Upper lobe of left lung (tissue), 6 donors: ENCODE measurements around the gene DAD1. TPM values are rescaled to one million over a fixed set of nuclear protein-coding genes. Genes with fewer than 3 reads are reported as not detected.

Experiments used
- ATAC-seq, 2 donors: fragments of 200-7000 bp; cut with Tn5 transposase; one replicate each; pipeline ENCODE4 v1.9.1; 2022; ENCODE audit warnings: mild to moderate bottlenecking in 2 of 2, moderate library complexity in 2 of 2; ENCODE audit not compliant: low FRiP score in 2 of 2
- DNase-seq, 2 donors: peaks; one replicate each; pipeline ENCODE4 v3.0.0-alpha.2; 2019 to 2020
- H3K27ac ChIP-seq, 4 donors: fragments of 200-600 bp; sonication (generic); one replicate each; pipeline ENCODE4 v1.5.1; 2016 to 2019
- H3K27me3 ChIP-seq, 4 donors: fragments of 200-600 bp; sonication (generic); one replicate each; pipeline ENCODE4 v1.5.1; 2017 to 2019
- H3K36me3 ChIP-seq, 4 donors: fragments of 200-600 bp; sonication (generic); one replicate each; pipeline ENCODE4 v1.5.1; 2016 to 2019
- H3K4me1 ChIP-seq, 4 donors: fragments of 200-600 bp; sonication (generic); one replicate each; pipeline ENCODE4 v1.5.1; 2018 to 2019
- H3K4me3 ChIP-seq, 4 donors: fragments of 200-600 bp; sonication (generic); one replicate each; pipeline ENCODE4 v1.5.1; 2017 to 2019; ENCODE audit warnings: mild to moderate bottlenecking in 2 of 4, moderate library complexity in 1 of 4
- H3K9me3 ChIP-seq, 4 donors: fragments of 200-600 bp; sonication (generic); one replicate each; pipeline ENCODE4 v1.5.1; 2018 to 2019
- CTCF ChIP-seq, 6 experiments: fragments of 450-650 bp in 4 of 6; fragments of 200-600 bp in 2 of 6; sonication (generic) in 2 of 6; IDR thresholded peaks; one replicate each; pipeline ENCODE4 v1.5.1; 2016 to 2019; ENCODE audit warnings: antibody characterized with exemption in 6 of 6
- EP300 ChIP-seq, 4 donors: sonication (generic); formaldehyde crosslinking; IDR thresholded peaks; one replicate each; pipeline ENCODE4 v1.5.1; 2017; ENCODE audit warnings: antibody characterized with exemption in 4 of 4, control low read depth in 2 of 4
- POLR2A ChIP-seq, 4 donors: fragments of 450-650 bp; IDR thresholded peaks; one replicate each; pipeline ENCODE4 v1.5.1; 2016 to 2017; ENCODE audit warnings: antibody characterized with exemption in 4 of 4, mild to moderate bottlenecking in 2 of 4
- POLR2AphosphoS5 ChIP-seq, 2 donors: sonication (generic); formaldehyde crosslinking; IDR thresholded peaks; one replicate each; pipeline ENCODE4 v1.5.1; 2017; ENCODE audit warnings: antibody characterized with exemption in 2 of 2
- WGBS, 2 donors: methylation state at CpG; one replicate each; pipeline ENCODE4 v1.1.5; 2017 to 2018; 5-methylcytosine and 5-hydroxymethylcytosine counted together
- total RNA-seq, 6 donors: library from RNA; depleted of rRNA in 4 of 6; stranded (reverse); fragments of >200 nt in 4 of 6; gene quantifications; one replicate each; pipeline versions ENCODE4 v1.1.0 to v1.2.1, GENCODE V29; 2016 to 2021
- donor health status: DM: no; HTN: no; CAD: no; lungs with moderate emphysema.
- donor health status: DM: no; HTN: yes; CAD: no; lungs with severe emphysema.

The DAD1 gene
- total RNA-seq, 6 donors from 2014 or later: 8.4 to 188 (median 134) TPM

GRCh38 chr14:22570132-22570949 lies 18.7 kb downstream of the DAD1 start:
- peak overlapping the region in 2 of 4 donors; percentile 12 to 58 for H3K27ac ChIP-seq
- DNase-seq: peak in 1 of 2 donors; percentile 76
- 21 to 28% methylated on average over 8 of the region's 8 CpGs for WGBS, 2 donors
- no peaks in the 10 kb centered on the region for H3K27me3 ChIP-seq
- H3K9me3 ChIP-seq: no peaks in the 10 kb centered on the region
- no peak overlapping the region for H3K4me3 ChIP-seq
- TF ChIP-seq POLR2A (IDR thresholded peaks at IDR 0.05) (no peak), CTCF (IDR thresholded peaks at IDR 0.05) (peak; percentile 64 to 96 (median 85)), POLR2AphosphoS5 (IDR thresholded peaks at IDR 0.05) (no peak), EP300 (IDR thresholded peaks at IDR 0.05) (no peak)
- peak; percentile 87 to 90 for ATAC-seq
- H3K36me3 ChIP-seq: peaks cover 2 to 78% (median 16%) of the 10 kb centered on the region in 4 donors
- H3K4me1 ChIP-seq: peaks cover 7 to 21% (median 15%) of the 10 kb centered on the region in 4 donors

- TF ChIP-seq CTCF (IDR thresholded peaks at IDR 0.05) (no peak), POLR2A (IDR thresholded peaks at IDR 0.05) (no peak), POLR2AphosphoS5 (IDR thresholded peaks at IDR 0.05) (no peak), EP300 (IDR thresholded peaks at IDR 0.05) (no peak)
Observed at GRCh38 chr14:22569737-22570131, 19.3 kb downstream of the DAD1 start.

GRCh38 chr14:22569106-22569736 lies 19.8 kb downstream of the DAD1 start:
- no peak for ATAC-seq
- 81 to 86% methylated on average over 6 of the region's 6 CpGs for WGBS, 2 donors
- TF ChIP-seq POLR2AphosphoS5 (IDR thresholded peaks at IDR 0.05): no peak
- no peak for TF ChIP-seq CTCF (IDR thresholded peaks at IDR 0.05)
- no peak for TF ChIP-seq POLR2A (IDR thresholded peaks at IDR 0.05)

More at GRCh38 chr14:22569737-22570131, 19.3 kb downstream of the DAD1 start:
- Histone ChIP-seq H3K27ac (peak overlapping the region in 2 of 4 donors; percentile 22 to 41), H3K9me3 (no peaks in the 10 kb centered on the region), H3K27me3 (no peaks in the 10 kb centered on the region), H3K4me1 (peaks cover 7 to 21% (median 17%) of the 10 kb centered on the region in 4 donors), H3K36me3 (peaks cover 3 to 77% (median 16%) of the 10 kb centered on the region in 4 donors), H3K4me3 (no peak overlapping the region)
- WGBS, 2 donors: 60 to 68% methylated on average over 3 of the region's 3 CpGs
- ATAC-seq (no peak), DNase-seq (no peak)

GRCh38 chr14:22567437-22567836 lies 21.6 kb downstream of the DAD1 start:
- peaks cover 7 to 26% (median 14%) of the 10 kb centered on the region in 4 donors for H3K4me1 ChIP-seq
- H3K27ac ChIP-seq: peak overlapping the region in 1 of 4 donors; percentile 46
- TF ChIP-seq POLR2A (IDR thresholded peaks at IDR 0.05) (no peak), POLR2AphosphoS5 (IDR thresholded peaks at IDR 0.05) (no peak), CTCF (IDR thresholded peaks at IDR 0.05) (no peak), EP300 (IDR thresholded peaks at IDR 0.05) (no peak)
- DNase-seq (no peak), ATAC-seq (no peak)
- H3K27me3 ChIP-seq: no peaks in the 10 kb centered on the region
- 82 to 87% methylated on average over 1 of the region's 1 CpG for WGBS, 2 donors
- no peak overlapping the region for H3K4me3 ChIP-seq
- peaks cover 9 to 66% (median 16%) of the 10 kb centered on the region in 4 donors for H3K36me3 ChIP-seq
- no peaks in the 10 kb centered on the region for H3K9me3 ChIP-seq

More at GRCh38 chr14:22569106-22569736, 19.8 kb downstream of the DAD1 start:
- H3K27ac ChIP-seq: peak overlapping the region in 2 of 4 donors; percentile 22 to 53
- H3K4me1 ChIP-seq: peaks cover 7 to 21% (median 17%) of the 10 kb centered on the region in 4 donors
- peaks cover 6 to 77% (median 19%) of the 10 kb centered on the region in 4 donors for H3K36me3 ChIP-seq
- H3K4me3 ChIP-seq: no peak overlapping the region
- no peaks in the 10 kb centered on the region for H3K9me3 ChIP-seq
- no peak for DNase-seq
- H3K27me3 ChIP-seq: no peaks in the 10 kb centered on the region
